ENCODE results near the gene WDR5B. TPM values are rescaled to one million over a fixed set of nuclear protein-coding genes. Genes with fewer than 3 reads are reported as not detected.

The WDR5B gene
- polyA plus RNA-seq, 1 donor (not counting 4 experiments of a cell fraction or from before 2014, with no cell fraction given) = 4.0 TPM

DNA sequence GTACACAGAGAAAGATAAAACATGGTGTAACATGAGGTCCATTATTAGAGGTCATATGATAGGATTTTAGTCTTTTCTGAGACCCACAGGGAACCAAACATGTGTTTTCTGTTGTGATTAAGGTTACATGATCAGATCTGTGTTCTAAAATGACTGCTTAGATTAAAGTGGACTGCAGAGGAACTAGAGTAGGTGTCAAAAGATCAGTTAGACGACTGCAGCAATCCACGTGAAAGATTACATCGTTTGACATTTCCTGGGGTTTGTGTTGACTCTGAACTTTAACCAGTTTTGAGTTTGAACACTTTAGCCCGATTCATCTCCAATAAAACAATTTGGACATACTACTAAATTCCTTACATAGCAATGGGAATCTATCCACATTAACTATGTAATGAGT, 37.9 kb downstream of the WDR5B start:
- no peaks in the 10 kb centered on the region for H3K9me1 ChIP-seq (ENCODE audit: control insufficient read depth, extremely low read depth, insufficient read depth, low read length)
- H2AFZ ChIP-seq (ENCODE audit: control insufficient read depth, low read length) = no peak overlapping the region
- H3K79me2 ChIP-seq (ENCODE audit: control insufficient read depth, insufficient read depth, low read length) = peaks cover 56% of the 10 kb centered on the region
- no peaks in the 10 kb centered on the region for H3K9me3 ChIP-seq (ENCODE audit: control insufficient read depth, low read depth, low read length)
- no peak for FAIRE-seq
- H3K27me3 ChIP-seq (ENCODE audit: control insufficient read depth, extremely low read depth, insufficient read depth, low read length) = no peaks in the 10 kb centered on the region
- no peak overlapping the region for H3K9ac ChIP-seq (ENCODE audit: control insufficient read depth, extremely low read depth, insufficient read depth, low read length)
- no peak overlapping the region for H3K4me3 ChIP-seq (ENCODE audit: control insufficient read depth in 2 of 3, extremely low read depth in 1 of 3, insufficient read depth in 2 of 3, low read depth in 1 of 3, low read length in 3 of 3)
- DNase-seq (ENCODE audit: low read depth, low spot score) = no peak
- no peaks in the 10 kb centered on the region for H3K36me3 ChIP-seq (ENCODE audit: control insufficient read depth in 2 of 2, extremely low read depth in 1 of 2, insufficient read depth in 2 of 2, low read length in 2 of 2)
- H3K27ac ChIP-seq (ENCODE audit: control insufficient read depth, insufficient read depth, low read length) = no peak overlapping the region
- H3K4me1 ChIP-seq (ENCODE audit: control insufficient read depth, extremely low read depth, insufficient read depth, low read length) = peaks cover 8% of the 10 kb centered on the region
- dilution Hi-C loops (cut with MboI; ENCODE audit: extremely low pct_ligation_motif_present, low sequenced_read_pairs) = no loop called here
- TF ChIP-seq EZH2 (IDR thresholded peaks at IDR 0.05; ENCODE audit: low read length) = no peak
- TF ChIP-seq, protein P1, sequence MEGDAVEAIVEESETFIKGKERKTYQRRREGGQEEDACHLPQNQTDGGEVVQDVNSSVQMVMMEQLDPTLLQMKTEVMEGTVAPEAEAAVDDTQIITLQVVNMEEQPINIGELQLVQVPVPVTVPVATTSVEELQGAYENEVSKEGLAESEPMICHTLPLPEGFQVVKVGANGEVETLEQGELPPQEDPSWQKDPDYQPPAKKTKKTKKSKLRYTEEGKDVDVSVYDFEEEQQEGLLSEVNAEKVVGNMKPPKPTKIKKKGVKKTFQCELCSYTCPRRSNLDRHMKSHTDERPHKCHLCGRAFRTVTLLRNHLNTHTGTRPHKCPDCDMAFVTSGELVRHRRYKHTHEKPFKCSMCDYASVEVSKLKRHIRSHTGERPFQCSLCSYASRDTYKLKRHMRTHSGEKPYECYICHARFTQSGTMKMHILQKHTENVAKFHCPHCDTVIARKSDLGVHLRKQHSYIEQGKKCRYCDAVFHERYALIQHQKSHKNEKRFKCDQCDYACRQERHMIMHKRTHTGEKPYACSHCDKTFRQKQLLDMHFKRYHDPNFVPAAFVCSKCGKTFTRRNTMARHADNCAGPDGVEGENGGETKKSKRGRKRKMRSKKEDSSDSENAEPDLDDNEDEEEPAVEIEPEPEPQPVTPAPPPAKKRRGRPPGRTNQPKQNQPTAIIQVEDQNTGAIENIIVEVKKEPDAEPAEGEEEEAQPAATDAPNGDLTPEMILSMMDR (optimal IDR thresholded peaks at IDR 0.05 in 1 of 3, IDR thresholded peaks at IDR 0.05 in 1 of 3, conservative IDR thresholded peaks at IDR 0.05 in 1 of 3; ENCODE audit: extremely low read depth in 1 of 3, insufficient read depth in 2 of 3, low read length in 3 of 3) = no peak
- H4K20me1 ChIP-seq (ENCODE audit: control insufficient read depth, extremely low read depth, insufficient read depth, low read length) = no peaks in the 10 kb centered on the region
- H3K4me2 ChIP-seq (ENCODE audit: control insufficient read depth, extremely low read depth, insufficient read depth, low read depth, low read length) = no peak overlapping the region

DNA sequence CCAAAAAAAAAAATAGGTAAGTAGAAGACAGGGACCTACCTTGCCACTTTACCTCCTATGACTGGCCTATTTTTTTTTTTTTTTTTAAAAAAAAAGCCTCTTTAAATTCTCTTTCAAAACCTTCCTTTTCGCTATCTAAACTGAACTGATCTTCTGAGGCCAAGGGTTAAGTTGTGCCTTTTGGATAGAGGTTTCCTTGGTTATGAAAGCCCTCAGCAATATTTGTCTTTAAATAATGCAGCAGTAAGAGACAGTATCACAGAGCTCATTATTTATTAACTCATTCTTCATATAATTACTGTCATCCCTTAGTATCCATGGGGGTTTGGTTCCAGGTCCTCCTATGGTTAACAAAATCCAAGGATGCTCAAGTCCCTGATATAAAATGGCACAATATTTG, 41.8 kb downstream of the WDR5B start:
- TF ChIP-seq, protein P1 (optimal IDR thresholded peaks at IDR 0.05 in 1 of 3, IDR thresholded peaks at IDR 0.05 in 1 of 3, conservative IDR thresholded peaks at IDR 0.05 in 1 of 3; ENCODE audit: extremely low read depth in 1 of 3, insufficient read depth in 2 of 3, low read length in 3 of 3) = no peak
- no peak for TF ChIP-seq EZH2 (IDR thresholded peaks at IDR 0.05; ENCODE audit: low read length)
- Histone ChIP-seq H3K9ac (ENCODE audit: control insufficient read depth, extremely low read depth, insufficient read depth, low read length) (no peak overlapping the region), H3K36me3 (ENCODE audit: control insufficient read depth in 2 of 2, extremely low read depth in 1 of 2, insufficient read depth in 2 of 2, low read length in 2 of 2) (peaks cover 0 to 4% of the 10 kb centered on the region in 2 experiments), H3K79me2 (ENCODE audit: control insufficient read depth, insufficient read depth, low read length) (peaks cover 22% of the 10 kb centered on the region), H3K27me3 (ENCODE audit: control insufficient read depth, extremely low read depth, insufficient read depth, low read length) (no peaks in the 10 kb centered on the region), H2AFZ (ENCODE audit: control insufficient read depth, low read length) (no peak overlapping the region), H3K9me1 (ENCODE audit: control insufficient read depth, extremely low read depth, insufficient read depth, low read length) (no peaks in the 10 kb centered on the region), H3K27ac (ENCODE audit: control insufficient read depth, insufficient read depth, low read length) (no peak overlapping the region), H3K9me3 (ENCODE audit: control insufficient read depth, low read depth, low read length) (no peaks in the 10 kb centered on the region), H4K20me1 (ENCODE audit: control insufficient read depth, extremely low read depth, insufficient read depth, low read length) (no peaks in the 10 kb centered on the region), H3K4me3 (ENCODE audit: control insufficient read depth in 2 of 3, extremely low read depth in 1 of 3, insufficient read depth in 2 of 3, low read depth in 1 of 3, low read length in 3 of 3) (no peak overlapping the region), H3K4me1 (ENCODE audit: control insufficient read depth, extremely low read depth, insufficient read depth, low read length) (no peaks in the 10 kb centered on the region), H3K4me2 (ENCODE audit: control insufficient read depth, extremely low read depth, insufficient read depth, low read depth, low read length) (no peak overlapping the region)
- FAIRE-seq (no peak), DNase-seq (ENCODE audit: low read depth, low spot score) (no peak)
- dilution Hi-C loops (cut with MboI; ENCODE audit: extremely low pct_ligation_motif_present, low sequenced_read_pairs) = no loop called here
